HG03457 (cell line): Measurements from ENCODE around the gene MRNIP.
"Not testable (repeated sequence)": the region's sequence is repeated elsewhere in the genome, so short reads cannot be mapped to it uniquely, and the experiment has no call there.

Experiments
- ATAC-seq: cut with Tn5 transposase; IDR thresholded peaks from one replicate; pipeline ENCODE4 v1.9.1; 2021; ENCODE audit warnings: moderate number of reproducible peaks; ENCODE audit not compliant: unreplicated experiment

MRNIP gene

DNA sequence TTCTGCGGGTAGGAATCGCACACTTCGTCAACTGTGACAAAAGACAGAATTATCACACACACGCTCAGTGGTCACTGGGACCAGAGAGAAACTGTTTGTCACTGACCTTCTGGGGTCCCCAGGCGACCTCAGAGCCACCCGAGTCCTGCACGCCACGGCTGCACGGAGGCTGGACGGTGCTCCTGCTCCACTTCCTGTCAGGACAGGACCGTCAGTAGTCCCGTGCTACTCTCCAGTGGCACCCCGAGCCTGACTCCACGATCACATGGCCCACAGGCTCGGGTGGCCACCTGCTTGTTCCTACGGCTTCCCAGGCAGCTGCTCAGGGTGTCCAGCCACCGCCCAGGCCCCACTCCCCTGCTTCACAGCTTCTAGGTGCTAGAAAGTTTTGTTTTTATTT lies 17.9 kb downstream of the MRNIP start:
- ATAC-seq: no peak

DNA sequence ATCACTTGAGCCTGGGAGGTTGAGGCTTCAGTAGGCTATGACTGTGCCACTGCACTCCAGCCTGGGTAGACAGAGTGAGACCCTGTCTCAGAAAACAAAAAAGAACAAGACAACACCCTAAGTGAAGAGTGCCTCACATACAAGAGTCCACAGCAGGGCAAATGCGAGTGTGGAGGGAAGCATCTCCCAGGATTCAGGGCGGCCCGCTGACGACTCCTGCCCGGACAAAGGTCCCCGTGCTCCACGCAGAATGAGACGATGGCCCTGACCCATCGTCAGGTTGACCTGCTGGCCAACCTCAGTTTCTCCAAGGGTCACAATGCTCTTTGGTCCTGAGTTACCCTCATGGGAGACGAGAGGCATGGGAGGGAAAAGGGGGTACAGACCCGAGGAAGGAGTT lies 18.3 kb downstream of the MRNIP start:
- ATAC-seq: no peak

- no peak for ATAC-seq
Observed at GRCh38 chr5:179839328-179840256, 19.0 kb downstream of the MRNIP start.

DNA sequence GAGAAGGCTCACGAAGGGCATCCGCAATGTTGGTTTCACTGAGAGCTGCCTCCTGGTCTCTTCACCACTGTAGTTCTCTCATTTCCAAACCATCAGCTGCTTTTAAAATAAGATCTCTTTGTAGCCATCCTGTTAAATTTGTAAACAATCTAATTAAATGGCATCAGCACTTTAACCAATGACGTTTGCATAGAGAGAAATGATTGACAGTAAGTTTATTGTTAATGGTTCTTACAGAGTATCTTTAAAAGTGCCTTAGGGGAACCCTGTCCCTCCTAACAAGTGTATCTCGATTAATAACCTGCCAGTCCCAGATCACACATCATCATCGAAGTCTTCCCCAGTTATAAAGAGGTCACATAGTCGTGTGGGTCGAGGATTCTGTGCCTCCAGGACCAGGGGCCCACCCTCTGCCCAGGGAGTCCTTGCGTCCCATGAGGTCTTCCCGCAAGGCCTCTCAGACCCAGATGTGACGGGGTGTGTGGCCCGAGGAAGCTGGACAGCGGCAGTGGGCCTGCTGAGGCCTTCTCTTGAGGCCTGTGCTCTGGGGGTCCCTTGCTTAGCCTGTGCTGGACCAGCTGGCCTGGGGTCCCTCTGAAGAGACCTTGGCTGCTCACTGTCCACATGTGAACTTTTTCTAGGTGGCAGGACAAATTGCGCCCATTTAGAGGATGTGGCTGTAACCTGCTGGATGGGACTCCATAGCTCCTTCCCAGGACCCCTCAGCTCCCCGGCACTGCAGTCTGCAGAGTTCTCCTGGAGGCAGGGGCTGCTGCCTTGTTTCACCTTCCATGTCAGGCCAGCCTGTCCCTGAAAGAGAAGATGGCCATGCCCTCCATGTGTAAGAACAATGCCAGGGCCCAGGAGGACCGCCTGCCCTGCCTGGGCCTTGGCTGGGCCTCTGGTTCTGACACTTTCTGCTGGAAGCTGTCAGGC lies 21.3 kb downstream of the MRNIP start:
- ATAC-seq: no peak

- ATAC-seq: no peak
Observed at GRCh38 chr5:179836225-179837019, 22.2 kb downstream of the MRNIP start.

DNA sequence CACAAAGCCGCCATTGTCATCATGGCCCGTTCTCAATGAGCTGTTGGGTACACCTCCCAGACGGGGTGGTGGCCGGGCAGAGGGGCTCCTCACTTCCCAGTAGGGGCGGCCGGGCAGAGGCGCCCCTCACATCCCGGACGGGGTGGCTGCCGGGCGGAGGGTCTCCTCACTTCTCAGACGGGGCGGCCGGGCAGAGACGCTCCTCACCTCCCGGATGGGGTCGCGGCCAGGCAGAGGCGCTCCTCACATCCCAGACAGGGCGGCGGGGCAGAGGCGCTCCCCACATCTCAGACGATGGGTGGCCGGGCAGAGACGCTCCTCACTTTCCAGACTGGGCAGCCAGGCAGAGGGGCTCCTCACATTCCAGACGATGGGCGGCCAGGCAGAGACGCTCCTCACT lies 23.7 kb downstream of the MRNIP start:
- ATAC-seq: not testable (repeated sequence)

DNA sequence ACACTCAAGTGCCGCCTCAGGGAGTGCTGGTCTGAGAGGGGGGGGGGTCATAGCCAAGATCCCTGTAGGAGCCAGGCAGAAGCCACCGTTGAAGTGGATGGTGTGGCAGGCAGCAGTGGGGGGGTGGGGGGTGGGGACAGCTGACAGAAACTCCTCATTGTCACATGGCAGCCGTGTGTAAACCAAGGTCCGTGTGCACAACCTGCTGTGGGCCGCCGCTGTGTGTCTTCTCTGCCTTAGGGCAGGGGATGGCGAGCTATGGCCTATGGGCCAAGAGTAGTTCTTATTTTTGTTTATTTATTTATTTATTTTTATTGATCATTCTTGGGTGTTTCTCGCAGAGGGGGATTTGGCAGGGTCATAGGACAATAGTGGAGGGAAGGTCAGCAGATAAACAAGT lies 24.5 kb downstream of the MRNIP start:
- ATAC-seq: no peak

DNA sequence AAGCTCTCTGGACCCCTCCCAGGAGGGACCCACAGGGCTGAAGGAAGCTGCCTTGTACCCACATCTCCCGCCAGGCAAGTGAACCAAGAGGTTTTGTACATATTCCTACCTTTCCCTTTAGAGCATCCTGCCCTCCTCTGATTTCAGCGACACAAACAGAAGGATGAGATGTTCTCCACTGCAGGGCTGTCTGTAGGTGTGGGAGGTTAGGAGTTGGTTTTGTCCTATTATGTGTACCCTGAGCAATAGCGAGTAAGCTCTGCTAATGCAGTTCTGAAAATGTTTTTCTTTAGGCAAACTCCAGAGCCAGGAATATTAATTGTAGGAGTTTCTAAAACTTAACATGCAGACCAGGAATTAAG lies 24.9 kb downstream of the MRNIP start:
- no peak for ATAC-seq

GRCh38 chr5:179833056-179833708 lies 25.4 kb downstream of the MRNIP start:
- no peak for ATAC-seq

GRCh38 chr5:179832039-179832745 lies 26.4 kb downstream of the MRNIP start:
- ATAC-seq: no peak

DNA sequence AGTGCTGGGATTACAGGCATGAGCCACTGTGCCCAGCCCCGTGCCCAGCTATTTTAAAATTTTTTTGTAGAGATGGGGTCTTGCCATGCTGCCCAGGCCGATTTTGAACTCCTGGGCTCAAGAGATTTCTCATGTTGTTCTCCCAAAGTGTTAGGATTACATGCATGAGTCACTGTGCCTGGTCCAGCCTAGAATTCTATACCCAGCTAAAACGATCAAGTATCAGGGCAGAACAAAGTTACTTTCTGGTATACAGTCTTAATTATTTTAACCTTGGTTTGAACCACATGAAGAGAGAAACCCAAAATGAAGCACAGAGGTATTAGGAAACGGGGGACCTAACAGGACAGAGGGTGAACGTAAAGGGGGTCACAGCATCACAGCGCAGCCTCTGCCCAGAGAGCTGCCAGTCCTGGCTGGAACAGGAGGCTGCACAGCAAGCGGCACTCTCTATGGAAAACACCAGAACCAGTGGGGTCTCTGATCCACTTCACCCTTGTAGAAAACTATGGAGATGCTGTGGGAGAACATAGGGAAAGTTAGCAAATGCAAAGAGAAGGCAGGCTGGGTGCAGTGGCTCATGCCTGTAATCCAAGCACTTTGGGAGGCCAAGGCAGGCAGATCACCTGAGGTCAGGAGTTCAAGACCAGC lies 27.7 kb downstream of the MRNIP start:
- ATAC-seq: no peak

- no peak for ATAC-seq
Observed at GRCh38 chr5:179829732-179830435, 28.7 kb downstream of the MRNIP start.

GRCh38 chr5:179828756-179829421 lies 29.7 kb downstream of the MRNIP start:
- no peak for ATAC-seq

DNA sequence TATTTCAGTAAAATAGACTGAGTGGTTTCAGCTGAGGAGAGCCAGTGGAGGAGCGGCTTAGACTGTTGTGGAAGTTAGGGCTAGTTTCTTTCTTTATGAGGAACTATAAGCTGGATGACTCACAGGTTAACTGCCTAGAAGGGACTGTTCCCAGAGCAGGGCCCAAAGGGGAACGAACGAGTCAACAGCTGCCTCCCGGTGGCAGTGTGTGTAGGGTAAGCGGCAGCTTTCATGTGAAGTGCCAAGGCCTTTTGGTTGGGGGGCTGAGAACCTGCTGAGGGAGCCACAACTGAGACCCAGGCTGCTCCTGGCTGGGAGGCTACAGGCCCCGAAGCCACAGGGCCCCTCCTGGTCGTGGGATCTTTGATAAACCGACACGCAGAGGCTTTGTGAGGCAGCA lies 30.9 kb downstream of the MRNIP start:
- no peak for ATAC-seq

- no peak for ATAC-seq
Observed at GRCh38 chr5:179825655-179826182, 32.9 kb downstream of the MRNIP start.

DNA sequence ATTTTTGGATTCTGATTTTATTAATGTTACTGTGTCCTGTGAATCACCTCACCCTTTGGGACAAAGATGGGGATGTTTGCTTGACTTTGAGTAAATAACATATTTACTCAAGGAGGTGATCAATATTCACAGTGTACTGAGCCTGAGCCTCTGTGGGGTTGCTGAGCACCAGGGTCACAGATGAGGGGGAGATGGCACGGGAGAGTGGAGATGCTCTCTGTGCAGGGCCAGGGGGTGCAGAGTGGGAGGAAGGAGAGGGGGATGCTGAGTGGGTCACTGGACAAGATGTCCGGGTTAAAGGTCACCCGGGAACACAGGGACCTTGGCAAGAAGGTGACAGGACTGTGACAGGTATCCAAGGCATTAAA lies 33.9 kb downstream of the MRNIP start:
- ATAC-seq: no peak

- no peak for ATAC-seq
Observed at GRCh38 chr5:179823937-179824744, 34.5 kb downstream of the MRNIP start.
